DND-41 (cell line): Measurements from ENCODE around the gene ANKRD29.

ENCODE experiments used
- EZH2 ChIP-seq: IDR thresholded peaks from 3 replicates; pipeline ENCODE4 v1.6.1; 2012; ENCODE audit warnings: borderline replicate concordance, low read depth, mild to moderate bottlenecking, moderate library complexity, low read length, inconsistent platforms; ENCODE audit not compliant: severe bottlenecking
- TF ChIP-seq, protein P1 (sequence below): IDR thresholded peaks from 2 replicates; pipeline ENCODE4 v1.5.1; 2012; ENCODE audit warnings: borderline replicate concordance, low read length, moderate library complexity, mild to moderate bottlenecking; ENCODE audit not compliant: poor library complexity, severe bottlenecking; ENCODE audit errors: extremely low read depth

DNA sequence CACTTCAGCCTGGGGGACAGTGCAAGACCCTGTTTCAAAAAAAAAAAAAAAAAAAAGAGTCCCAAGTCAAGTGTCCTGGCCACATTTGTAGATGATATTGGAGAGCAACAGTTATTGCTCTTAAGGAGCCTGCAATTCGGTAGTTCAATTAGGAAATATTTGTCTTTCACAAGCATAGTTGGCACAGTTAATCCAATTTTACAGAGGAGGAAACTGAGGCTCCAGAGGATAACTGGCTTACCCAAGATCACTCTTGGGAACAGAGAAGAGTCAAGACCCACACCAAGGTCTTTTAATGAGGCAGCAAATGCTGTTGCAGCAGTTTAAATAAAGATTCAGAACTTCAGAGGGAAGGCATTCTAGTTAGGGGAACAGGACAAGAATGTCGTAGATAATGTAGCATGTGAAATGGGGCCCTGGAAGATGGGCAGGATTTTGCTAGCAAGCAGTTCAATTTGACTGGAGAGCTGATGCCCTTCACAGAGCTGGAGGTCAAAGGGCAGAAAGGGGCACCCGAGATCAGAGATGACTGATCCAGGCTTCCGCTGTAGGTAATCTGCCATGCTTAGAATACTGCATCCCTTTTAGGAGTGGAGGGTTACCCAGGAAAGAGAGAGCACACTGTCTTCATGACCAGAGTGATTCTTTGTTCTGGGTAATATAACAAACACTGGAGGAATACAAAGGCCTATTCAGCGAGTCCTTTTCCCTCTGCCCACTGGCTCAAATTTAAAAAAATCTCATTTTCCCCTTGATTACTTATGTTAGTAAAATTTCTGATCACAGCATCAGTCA is 79.4 kb downstream of the ANKRD29 start:
- no peak for TF ChIP-seq EZH2
- TF ChIP-seq, protein P1, sequence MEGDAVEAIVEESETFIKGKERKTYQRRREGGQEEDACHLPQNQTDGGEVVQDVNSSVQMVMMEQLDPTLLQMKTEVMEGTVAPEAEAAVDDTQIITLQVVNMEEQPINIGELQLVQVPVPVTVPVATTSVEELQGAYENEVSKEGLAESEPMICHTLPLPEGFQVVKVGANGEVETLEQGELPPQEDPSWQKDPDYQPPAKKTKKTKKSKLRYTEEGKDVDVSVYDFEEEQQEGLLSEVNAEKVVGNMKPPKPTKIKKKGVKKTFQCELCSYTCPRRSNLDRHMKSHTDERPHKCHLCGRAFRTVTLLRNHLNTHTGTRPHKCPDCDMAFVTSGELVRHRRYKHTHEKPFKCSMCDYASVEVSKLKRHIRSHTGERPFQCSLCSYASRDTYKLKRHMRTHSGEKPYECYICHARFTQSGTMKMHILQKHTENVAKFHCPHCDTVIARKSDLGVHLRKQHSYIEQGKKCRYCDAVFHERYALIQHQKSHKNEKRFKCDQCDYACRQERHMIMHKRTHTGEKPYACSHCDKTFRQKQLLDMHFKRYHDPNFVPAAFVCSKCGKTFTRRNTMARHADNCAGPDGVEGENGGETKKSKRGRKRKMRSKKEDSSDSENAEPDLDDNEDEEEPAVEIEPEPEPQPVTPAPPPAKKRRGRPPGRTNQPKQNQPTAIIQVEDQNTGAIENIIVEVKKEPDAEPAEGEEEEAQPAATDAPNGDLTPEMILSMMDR = no peak
